H9 (cell line): ENCODE data around the gene FOXL1. TPM values are rescaled to one million over a fixed set of nuclear protein-coding genes. Genes with fewer than 3 reads are reported as not detected.
A peak's percentile ranks its signal among the peaks of the same experiment; 100 is the strongest.

Experiments
- DNase-seq: peaks from one replicate; pipeline ENCODE4 v3.0.0-alpha.2; 2017
- H2AFZ ChIP-seq: one replicate; pipeline ENCODE4 v1.6.1; 2013; ENCODE audit warnings: mild to moderate bottlenecking, low read length, control low read depth, moderate library complexity
- H2AK5ac ChIP-seq: 2 replicates; pipeline ENCODE4 v1.6.1; 2013; ENCODE audit warnings: low read length, control low read depth, mixed read lengths; ENCODE audit not compliant: insufficient read length
- H2BK120ac ChIP-seq: one replicate; pipeline ENCODE4 v1.6.1; 2013; ENCODE audit warnings: low read depth, mild to moderate bottlenecking, low read length, control low read depth, inconsistent platforms; ENCODE audit not compliant: poor library complexity, severe bottlenecking
- H2BK12ac ChIP-seq: 2 replicates; pipeline ENCODE4 v1.6.1; 2013; ENCODE audit warnings: low read length, control low read depth, mixed read lengths, low read depth; ENCODE audit not compliant: insufficient read length
- H2BK15ac ChIP-seq: 2 replicates; pipeline ENCODE4 v1.6.1; 2013; ENCODE audit warnings: low read depth, low read length, control low read depth
- H2BK20ac ChIP-seq: one replicate; pipeline ENCODE4 v1.6.1; 2013; ENCODE audit warnings: low read depth, mild to moderate bottlenecking, low read length, control low read depth, inconsistent platforms; ENCODE audit not compliant: poor library complexity, severe bottlenecking
- H2BK5ac ChIP-seq: 2 replicates; pipeline ENCODE4 v1.6.1; 2013; ENCODE audit warnings: low read length, control low read depth, mixed read lengths; ENCODE audit not compliant: insufficient read length
- H3K14ac ChIP-seq: 2 replicates; pipeline ENCODE4 v1.6.1; 2013; ENCODE audit warnings: low read length, control low read depth; ENCODE audit not compliant: insufficient read depth
- H3K18ac ChIP-seq: 2 replicates; pipeline ENCODE4 v1.6.1; 2013; ENCODE audit warnings: low read depth, mild to moderate bottlenecking, mixed read lengths, low read length, control low read depth; ENCODE audit not compliant: insufficient read length
- H3K23ac ChIP-seq: 2 replicates; pipeline ENCODE4 v1.6.1; 2013; ENCODE audit warnings: low read length, control low read depth, mixed read lengths, low read depth; ENCODE audit not compliant: insufficient read length
- H3K23me2 ChIP-seq: 2 replicates; pipeline ENCODE4 v1.6.1; 2013; ENCODE audit warnings: low read depth, mild to moderate bottlenecking, mixed read lengths, low read length, control low read depth; ENCODE audit not compliant: insufficient read length, poor library complexity, severe bottlenecking
- H3K27ac ChIP-seq: 2 replicates; pipeline ENCODE4 v1.5.1; 2013; ENCODE audit warnings: low read length, control low read depth, mixed read lengths, low read depth; ENCODE audit not compliant: insufficient read length
- H3K27me3 ChIP-seq: 2 replicates; pipeline ENCODE4 v1.6.1; 2013; ENCODE audit warnings: low read length, control low read depth, inconsistent platforms; ENCODE audit not compliant: insufficient read depth
- H3K4ac ChIP-seq: 2 replicates; pipeline ENCODE4 v1.6.1; 2013; ENCODE audit warnings: low read depth, mild to moderate bottlenecking, control low read depth, inconsistent platforms, low read length, moderate library complexity
- H3K4me1 ChIP-seq: 2 replicates; pipeline ENCODE4 v1.6.1; 2013; ENCODE audit warnings: low read length, control low read depth, inconsistent platforms; ENCODE audit not compliant: insufficient read depth
- H3K4me2 ChIP-seq: 2 replicates; pipeline ENCODE4 v1.6.1; 2013; ENCODE audit warnings: low read length, control low read depth, mixed read lengths; ENCODE audit not compliant: insufficient read length, insufficient read depth
- H3K56ac ChIP-seq: 2 replicates; pipeline ENCODE4 v1.6.1; 2013; ENCODE audit warnings: low read depth, mild to moderate bottlenecking, mixed read lengths, low read length, control low read depth; ENCODE audit not compliant: insufficient read length
- H3K79me1 ChIP-seq: 2 replicates; pipeline ENCODE4 v1.6.1; 2013; ENCODE audit warnings: low read depth, mild to moderate bottlenecking, moderate library complexity, low read length, control low read depth, inconsistent platforms; ENCODE audit not compliant: insufficient read depth, poor library complexity, severe bottlenecking
- H3K79me2 ChIP-seq: 2 replicates; pipeline ENCODE4 v1.6.1; 2013; ENCODE audit warnings: low read length, control low read depth, inconsistent platforms; ENCODE audit not compliant: insufficient read depth
- H3K9ac ChIP-seq: 2 replicates; pipeline ENCODE4 v1.6.1; 2013; ENCODE audit warnings: low read length, control low read depth, mixed read lengths; ENCODE audit not compliant: insufficient read length; ENCODE audit errors: extremely low read depth
- H3K9me3 ChIP-seq: one replicate; pipeline ENCODE4 v1.6.1; 2013; ENCODE audit warnings: low read depth, low read length, inconsistent platforms; ENCODE audit not compliant: control insufficient read depth
- H3T11ph ChIP-seq: one replicate; pipeline ENCODE4 v1.6.1; 2013; ENCODE audit warnings: mild to moderate bottlenecking, low read length, control low read depth, inconsistent platforms
- H4K20me1 ChIP-seq: one replicate; pipeline ENCODE4 v1.6.1; 2013; ENCODE audit not compliant: control insufficient read depth, insufficient read length, insufficient read depth
- H4K5ac ChIP-seq: 2 replicates; pipeline ENCODE4 v1.6.1; 2013; ENCODE audit warnings: low read depth, mild to moderate bottlenecking, mixed read lengths, low read length, control low read depth; ENCODE audit not compliant: insufficient read length
- H4K8ac ChIP-seq: replicated peaks from 2 replicates; pipeline ENCODE4 v1.6.1; 2013; ENCODE audit warnings: low read length, control low read depth, mixed read lengths, low read depth; ENCODE audit not compliant: insufficient read length
- H4K91ac ChIP-seq: 2 replicates; pipeline ENCODE4 v1.6.1; 2013; ENCODE audit warnings: low read depth, mild to moderate bottlenecking, moderate library complexity, mixed read lengths, low read length, control low read depth; ENCODE audit not compliant: insufficient read length
- H3K27ac Mint-ChIP-seq, 3 experiments: 2 replicates in 2 of 3; 3 replicates in 1 of 3; pipeline ENCODE4 v1.8.0; 2020 to 2021; ENCODE audit warnings: mixed read lengths in 3 of 3, mild to moderate bottlenecking in 1 of 3, moderate library complexity in 1 of 3
- H3K27me3 Mint-ChIP-seq: 2 replicates; pipeline ENCODE4 v1.8.0; 2021; ENCODE audit warnings: low read depth, mild to moderate bottlenecking, moderate library complexity, mixed read lengths
- H3K36me3 Mint-ChIP-seq, 3 experiments: 2 replicates in 2 of 3; 3 replicates in 1 of 3; pipeline ENCODE4 v1.8.0; 2020 to 2021; ENCODE audit warnings: low read depth in 3 of 3, mixed read lengths in 3 of 3; ENCODE audit not compliant: insufficient read depth in 1 of 3
- H3K4me1 Mint-ChIP-seq, 2 experiments: 2 replicates each; pipeline ENCODE4 v1.8.0; 2020; ENCODE audit warnings: mixed read lengths in 2 of 2
- H3K4me3 Mint-ChIP-seq, 2 experiments: 2 replicates in 1 of 2; 3 replicates in 1 of 2; pipeline ENCODE4 v1.8.0; 2020 to 2021; ENCODE audit warnings: mild to moderate bottlenecking in 2 of 2, mixed read lengths in 2 of 2, moderate library complexity in 1 of 2
- H3K9me3 Mint-ChIP-seq, 2 experiments: 2 replicates in 1 of 2; 3 replicates in 1 of 2; pipeline ENCODE4 v1.8.0; 2020; ENCODE audit warnings: mild to moderate bottlenecking in 2 of 2, mixed read lengths in 2 of 2, moderate library complexity in 1 of 2
- CTCF ChIP-seq: fragments of 200-600 bp; sonication (generic); conservative IDR thresholded peaks from 3 replicates; pipeline ENCODE4 v1.8.0; 2021; ENCODE audit warnings: antibody characterized with exemption, mild to moderate bottlenecking
- WGBS: extraction: QIAGEN DNeasy Blood & Tissue Kit; methylation state at CpG from one replicate; pipeline ENCODE4 v1.1.7; 2013; ENCODE audit warnings: missing lambda C conversion rate, low lambda C conversion rate, mixed read lengths; ENCODE audit not compliant: insufficient read length; ENCODE audit errors: extremely low coverage; 5-methylcytosine and 5-hydroxymethylcytosine counted together
- total RNA-seq: library from RNA; stranded (reverse); gene quantifications from 2 replicates; pipeline ENCODE4 v1.2.1, GENCODE V29; 2021

The FOXL1 gene
- total RNA-seq, 1 experiment from 2014 or later, result 0.09 TPM

GRCh38 chr16:86572606-86573005 lies 5.7 kb upstream of the FOXL1 start:
- no peak overlapping the region for H3K27ac ChIP-seq
- H3K27me3 ChIP-seq, result peaks cover 84% of the 10 kb centered on the region
- H2AFZ ChIP-seq, result no peak overlapping the region
- no CpG with 5 or more reads among the region's 8 CpGs for WGBS
- H3K79me2 ChIP-seq, result no peaks in the 10 kb centered on the region
- Mint-ChIP-seq H3K4me1 (peaks cover 37 to 47% of the 10 kb centered on the region in 2 experiments), H3K4me3 (peak overlapping the region in 1 of 2 experiments; percentile 23; a peak in 1 of 5 replicates), H3K9me3 (peaks cover 2 to 3% of the 10 kb centered on the region in 2 experiments; a peak in 4 of 5 replicates), H3K27ac (no peak overlapping the region), H3K36me3 (no peaks in the 10 kb centered on the region; a peak in 2 of 7 replicates), H3K27me3 (peaks cover 96% of the 10 kb centered on the region)
- H3K23me2 ChIP-seq, result peaks cover 9% of the 10 kb centered on the region
- H4K5ac ChIP-seq, result no peak overlapping the region
- H4K8ac ChIP-seq, result no peak overlapping the region
- no peak overlapping the region for H3K14ac ChIP-seq
- no peaks in the 10 kb centered on the region for H3K9me3 ChIP-seq
- H3K9ac ChIP-seq, result no peak overlapping the region
- H3K18ac ChIP-seq, result no peak overlapping the region
- H2AK5ac ChIP-seq, result no peak overlapping the region
- peaks cover 9% of the 10 kb centered on the region; the same call in 1 of the 2 replicates for H3K4me1 ChIP-seq
- no peak overlapping the region for H2BK15ac ChIP-seq
- H2BK12ac ChIP-seq, result no peak overlapping the region
- H4K91ac ChIP-seq, result no peak overlapping the region
- no peaks in the 10 kb centered on the region for H4K20me1 ChIP-seq
- H3K4me2 ChIP-seq, result peak overlapping the region; percentile 20
- H3K4ac ChIP-seq, result no peak overlapping the region
- H3T11ph ChIP-seq, result no peak overlapping the region
- H2BK20ac ChIP-seq, result no peak overlapping the region
- H3K23ac ChIP-seq, result no peak overlapping the region
- DNase-seq, result no peak
- no peak overlapping the region for H2BK120ac ChIP-seq
- no peak for TF ChIP-seq CTCF
- no peak overlapping the region for H3K56ac ChIP-seq
- no peak overlapping the region for H2BK5ac ChIP-seq
- H3K79me1 ChIP-seq, result no peaks in the 10 kb centered on the region
